ENCODE measurements around the gene HPX.

The HPX gene

DNA sequence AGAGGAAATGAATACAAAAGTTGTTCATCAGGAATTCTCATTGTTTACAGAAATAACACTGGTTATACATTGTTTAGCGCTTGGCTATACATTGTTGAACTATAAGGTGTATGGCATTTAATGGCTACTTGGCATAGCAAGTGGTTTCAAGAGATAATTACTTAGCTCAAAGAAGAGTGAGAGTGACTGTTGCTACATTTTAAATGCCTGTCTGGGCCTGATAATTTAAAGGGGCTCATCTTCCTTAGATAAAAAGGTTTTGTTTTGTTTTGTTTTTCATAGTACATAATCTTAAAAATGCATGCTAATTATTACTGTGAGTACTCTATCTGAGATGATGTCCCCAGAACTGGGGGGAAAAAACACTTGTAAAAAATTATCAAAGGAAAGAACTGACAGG lies 52.0 kb downstream of the HPX start:
- DNase-seq = no peak

GRCh38 chr11:6387811-6388599 lies 52.8 kb downstream of the HPX start:
- DNase-seq = no peak

- DNase-seq = no peak
Measured at GRCh38 chr11:6385046-6385777, 55.6 kb downstream of the HPX start.
